ENCODE measurements around the gene AGAP1.

AGAP1 gene

DNA sequence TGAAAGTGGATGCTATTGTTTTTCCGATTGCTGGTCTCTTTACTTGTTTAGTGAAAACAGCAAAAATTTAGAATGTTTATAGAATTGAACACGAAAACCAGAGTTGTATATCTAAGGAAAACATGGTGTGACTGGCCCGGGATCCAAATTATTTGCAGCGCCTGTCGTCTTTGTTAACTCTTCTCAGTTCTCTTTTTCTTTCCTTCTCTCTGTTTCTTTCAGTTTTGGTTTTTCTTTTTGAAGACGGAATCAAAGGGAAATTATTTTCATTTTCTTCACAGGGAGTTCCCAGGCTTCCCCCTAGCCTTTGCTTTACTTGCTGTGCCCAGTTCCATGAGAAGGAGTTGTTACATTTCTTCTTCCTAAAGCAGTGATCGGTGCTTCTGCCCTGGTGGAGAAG is 76.0 kb downstream of the AGAP1 start:
- DNase-seq (ENCODE audit: low read depth in 2 of 2): no peak

DNA sequence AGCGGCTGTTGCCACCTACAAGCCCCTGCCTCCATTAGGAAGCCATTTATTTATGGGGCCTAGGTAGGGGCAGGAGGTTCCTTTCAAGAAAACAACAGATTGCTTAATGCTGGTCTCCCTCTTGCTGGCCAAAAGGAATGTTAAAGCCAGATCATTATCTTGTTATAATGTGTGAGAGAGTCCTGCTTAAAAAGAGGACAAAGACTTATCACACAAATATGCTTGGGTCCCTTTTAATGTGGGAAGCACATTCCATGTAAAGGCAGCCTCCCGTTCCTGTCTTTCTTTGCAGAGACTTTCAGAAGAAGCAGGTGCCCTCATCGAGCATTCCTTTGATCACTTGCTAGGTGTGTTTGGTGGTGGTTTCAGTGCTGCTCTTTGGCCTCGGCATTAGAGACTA is 76.4 kb downstream of the AGAP1 start:
- no peak for DNase-seq (ENCODE audit: low read depth in 2 of 2)

DNA sequence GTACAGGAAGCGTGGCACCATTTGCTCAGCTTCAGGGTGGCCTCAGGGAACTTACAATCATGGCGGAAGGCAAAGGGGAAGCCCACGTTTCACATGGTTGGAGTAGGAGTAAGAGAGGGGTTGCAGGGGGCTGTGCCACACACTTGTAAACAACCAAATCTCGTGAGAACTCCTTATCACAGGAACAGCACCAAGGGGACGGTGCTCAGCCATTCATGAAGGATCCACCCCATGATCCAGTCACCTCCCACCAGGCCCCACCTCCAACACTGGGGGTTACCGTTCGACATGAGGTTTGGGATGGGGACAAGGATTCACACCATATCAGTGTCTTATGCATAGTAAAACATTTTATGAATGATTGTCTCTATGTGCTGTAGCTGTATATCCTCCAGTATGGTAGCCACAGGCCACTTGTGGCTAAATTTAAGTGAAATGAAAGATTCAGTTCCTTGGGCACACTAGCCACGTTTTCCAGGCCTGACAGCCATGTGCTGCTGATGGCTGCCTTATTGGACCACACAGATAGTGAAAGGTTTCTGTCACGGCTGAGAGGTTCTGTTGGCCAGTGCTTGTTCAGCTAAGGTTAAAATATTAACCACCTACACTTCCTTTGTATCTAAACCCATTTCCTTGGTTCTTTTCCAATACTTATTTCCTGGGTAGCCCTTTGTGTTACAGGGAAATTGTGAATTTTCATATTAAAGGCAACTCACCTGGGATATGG is 77.3 kb downstream of the AGAP1 start:
- no peak for DNase-seq (ENCODE audit: low read depth in 2 of 2)

DNA sequence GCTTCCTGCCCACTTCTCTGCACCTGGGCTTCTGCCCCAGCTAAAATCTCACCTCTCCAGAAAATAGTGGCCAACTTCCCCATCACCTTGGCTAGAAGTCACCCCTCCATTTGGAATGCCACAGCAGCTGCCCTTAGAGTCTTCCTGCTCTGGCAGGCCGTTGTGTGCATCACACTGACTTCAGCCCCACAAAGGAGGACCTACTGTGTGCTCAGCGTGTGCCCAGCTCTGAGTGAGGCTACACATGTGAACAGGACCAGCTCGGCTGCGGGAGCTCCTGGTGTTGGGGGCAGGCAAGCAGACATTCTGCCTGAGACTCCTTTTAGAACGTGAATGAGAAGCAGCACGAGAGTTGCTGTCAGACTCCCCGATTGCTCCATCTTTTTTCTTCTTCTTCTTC is 78.7 kb downstream of the AGAP1 start:
- no peak for DNase-seq (ENCODE audit: low read depth in 2 of 2)

DNA sequence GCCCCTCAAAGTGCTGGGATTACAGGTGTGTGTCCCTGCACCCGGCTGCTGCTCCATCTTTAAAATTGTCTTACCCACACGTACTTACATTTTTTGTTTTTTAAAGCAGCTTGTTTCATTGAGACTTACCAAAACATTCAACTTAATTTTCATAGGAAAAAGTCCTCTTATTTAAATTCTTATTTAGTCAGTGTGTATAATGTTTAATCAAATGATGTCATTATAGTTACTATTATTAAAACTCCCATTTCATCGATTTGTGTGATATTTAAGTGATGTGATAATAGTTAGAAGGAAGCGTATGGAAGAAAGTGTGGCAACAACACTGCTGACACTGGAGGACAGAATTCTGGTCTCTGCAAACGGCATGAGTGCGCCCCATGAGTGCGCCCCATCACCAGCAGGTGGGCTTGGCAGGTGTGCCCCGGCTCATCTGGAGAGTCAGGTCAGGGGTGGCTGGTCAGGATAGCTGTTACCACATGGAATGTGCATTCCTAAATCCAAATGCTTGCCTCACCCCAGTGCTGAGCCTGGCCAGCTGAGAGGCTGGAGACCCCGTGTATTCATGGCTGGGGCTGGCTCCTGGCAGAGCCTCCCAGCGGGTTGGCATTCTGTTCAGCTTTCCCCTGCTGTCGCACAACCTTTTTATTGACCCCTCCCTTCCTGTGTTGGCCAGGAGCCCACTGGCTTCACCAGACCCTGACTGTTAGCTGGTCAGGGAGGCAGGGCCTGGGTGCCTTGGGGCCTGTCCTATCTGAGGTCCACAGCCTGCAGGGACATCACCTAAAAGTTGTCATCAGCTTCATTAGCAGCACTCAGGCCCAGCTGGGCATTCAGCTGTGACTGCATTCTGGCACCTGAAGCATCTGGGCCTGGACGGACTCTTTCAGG is 79.7 kb downstream of the AGAP1 start:
- DNase-seq (ENCODE audit: low read depth in 2 of 2): no peak

DNA sequence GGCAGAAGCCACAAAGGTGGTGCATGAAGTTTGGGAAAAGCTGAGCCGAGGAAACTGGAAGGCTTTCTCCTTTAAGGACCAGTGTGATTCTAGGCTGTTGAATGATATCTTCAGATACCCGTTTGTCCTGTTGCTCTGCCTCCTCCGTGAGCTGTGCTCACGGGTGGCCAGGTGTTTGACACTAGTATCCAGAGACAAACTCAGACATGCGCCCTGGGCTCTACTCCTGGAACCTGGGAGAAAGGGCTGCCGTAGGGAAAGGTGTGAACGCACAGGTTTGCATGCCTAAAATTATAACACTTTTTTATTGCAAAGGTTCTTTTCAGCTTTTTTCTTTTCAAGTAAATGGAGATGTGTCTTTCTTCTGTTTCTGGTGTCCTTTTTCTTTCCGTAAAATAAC is 81.6 kb downstream of the AGAP1 start:
- DNase-seq (ENCODE audit: low read depth in 2 of 2): no peak

DNA sequence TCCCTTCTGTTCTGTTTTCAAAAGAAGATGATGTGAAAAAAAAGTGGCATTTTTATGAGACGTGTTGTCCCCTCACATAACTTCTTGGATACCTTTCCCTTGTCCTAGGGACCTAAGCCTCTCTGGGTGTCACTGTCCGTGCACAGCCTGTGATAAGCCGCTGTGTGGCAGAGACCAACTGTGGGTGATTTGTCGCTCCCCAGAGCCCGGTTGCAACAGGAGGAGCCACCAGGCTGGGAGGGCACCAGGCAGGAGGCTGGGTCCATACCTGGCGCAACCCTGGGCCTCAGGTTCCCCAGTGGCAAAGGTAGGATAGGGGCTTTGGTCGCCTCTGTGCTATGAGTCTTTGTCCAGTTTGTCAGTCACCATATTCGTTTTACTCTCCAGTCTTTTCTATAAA is 82.1 kb downstream of the AGAP1 start:
- no peak for DNase-seq (ENCODE audit: low read depth in 2 of 2)

DNA sequence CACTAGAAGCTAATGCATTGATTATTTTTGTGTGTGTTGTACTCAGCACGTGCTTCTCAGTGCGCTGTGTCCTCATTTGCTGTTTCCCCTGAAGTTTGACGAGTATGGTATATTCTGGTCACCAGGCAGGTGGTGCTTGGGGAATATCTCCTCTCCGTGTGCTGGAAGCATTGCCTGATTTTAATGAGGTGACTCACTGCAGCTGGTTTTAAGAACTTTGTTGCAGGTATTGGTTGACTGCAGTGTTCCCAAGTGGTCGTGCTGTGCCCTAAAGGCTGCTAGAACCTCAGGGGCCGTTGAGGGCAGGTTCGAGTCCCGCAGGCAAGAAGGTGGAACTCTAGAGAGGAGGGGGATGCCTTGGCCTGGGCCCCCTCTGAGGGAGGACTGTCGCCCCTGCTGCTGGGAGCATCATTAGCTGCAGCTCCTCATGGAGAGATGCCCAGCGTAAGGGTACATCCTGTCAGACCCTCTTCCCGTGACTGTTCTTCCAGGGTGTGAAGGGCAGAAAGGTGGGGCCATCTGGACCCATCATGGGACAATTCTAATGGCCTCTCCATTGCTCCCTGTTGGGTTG is 82.6 kb downstream of the AGAP1 start:
- DNase-seq (ENCODE audit: low read depth in 2 of 2): no peak

DNA sequence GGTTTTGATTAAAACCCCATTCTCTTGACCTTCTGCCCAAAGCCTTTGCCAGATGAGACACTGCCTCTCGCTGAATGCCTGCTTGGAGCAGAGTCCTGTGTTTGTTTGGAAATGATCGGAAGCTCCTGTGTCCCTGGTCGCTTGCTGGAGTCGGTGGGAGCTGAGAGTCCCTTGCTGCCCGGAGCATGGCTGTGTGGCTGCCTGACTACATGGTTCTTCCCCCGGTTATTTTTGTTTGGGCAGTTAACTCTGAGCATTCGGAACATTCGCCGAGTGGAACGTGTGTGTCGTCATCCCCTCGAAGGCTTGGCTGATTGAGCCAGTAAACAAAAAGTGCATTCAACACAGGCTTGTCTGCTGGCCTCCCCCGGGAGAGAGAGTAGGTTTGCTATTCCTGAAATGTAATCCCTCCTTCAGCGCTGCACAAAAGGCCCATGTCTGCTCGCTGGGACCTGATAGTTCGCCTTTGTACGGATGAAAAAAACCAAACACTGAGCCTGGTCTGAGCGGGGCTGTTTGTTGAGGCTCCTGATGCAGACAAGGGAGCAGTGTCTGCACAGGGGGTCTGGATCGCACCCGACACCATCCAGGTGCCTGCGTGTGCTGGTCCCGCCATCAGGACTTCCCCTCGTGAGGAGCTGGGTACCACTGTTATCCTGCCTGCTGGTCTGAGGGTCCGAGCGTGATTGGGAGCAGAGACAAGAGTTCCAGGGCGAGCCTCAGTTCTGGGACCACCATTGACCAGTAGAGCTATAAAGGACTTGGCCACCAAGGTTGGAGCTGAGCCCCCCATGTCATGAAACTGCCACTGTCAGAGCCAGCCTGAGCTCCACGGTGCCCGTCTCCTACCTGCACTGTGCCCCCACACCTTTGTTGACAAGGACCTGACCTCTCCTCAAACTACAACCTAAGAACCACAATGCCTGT is 83.8 kb downstream of the AGAP1 start:
- no peak for DNase-seq (ENCODE audit: low read depth in 2 of 2)

DNA sequence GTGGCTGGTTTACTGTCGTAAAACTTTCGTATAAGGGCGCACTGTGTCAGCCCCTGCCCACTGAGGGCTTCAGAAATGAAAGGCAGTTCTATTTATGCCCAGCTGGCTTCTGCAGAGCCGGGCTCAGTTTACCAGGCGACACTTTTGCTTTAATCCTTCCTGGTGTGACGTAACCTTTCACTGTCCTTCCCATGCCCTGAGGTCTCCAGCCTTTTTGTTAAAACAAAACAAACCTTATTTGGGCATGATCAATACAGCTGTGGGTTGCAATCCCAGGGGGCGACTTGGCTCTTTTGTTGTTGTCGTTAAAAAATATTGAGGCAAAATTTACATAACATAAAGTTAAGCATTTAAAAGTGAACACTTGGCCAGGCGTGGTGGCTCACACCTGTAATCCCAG is 85.3 kb downstream of the AGAP1 start:
- no peak for DNase-seq (ENCODE audit: low read depth in 2 of 2)

DNA sequence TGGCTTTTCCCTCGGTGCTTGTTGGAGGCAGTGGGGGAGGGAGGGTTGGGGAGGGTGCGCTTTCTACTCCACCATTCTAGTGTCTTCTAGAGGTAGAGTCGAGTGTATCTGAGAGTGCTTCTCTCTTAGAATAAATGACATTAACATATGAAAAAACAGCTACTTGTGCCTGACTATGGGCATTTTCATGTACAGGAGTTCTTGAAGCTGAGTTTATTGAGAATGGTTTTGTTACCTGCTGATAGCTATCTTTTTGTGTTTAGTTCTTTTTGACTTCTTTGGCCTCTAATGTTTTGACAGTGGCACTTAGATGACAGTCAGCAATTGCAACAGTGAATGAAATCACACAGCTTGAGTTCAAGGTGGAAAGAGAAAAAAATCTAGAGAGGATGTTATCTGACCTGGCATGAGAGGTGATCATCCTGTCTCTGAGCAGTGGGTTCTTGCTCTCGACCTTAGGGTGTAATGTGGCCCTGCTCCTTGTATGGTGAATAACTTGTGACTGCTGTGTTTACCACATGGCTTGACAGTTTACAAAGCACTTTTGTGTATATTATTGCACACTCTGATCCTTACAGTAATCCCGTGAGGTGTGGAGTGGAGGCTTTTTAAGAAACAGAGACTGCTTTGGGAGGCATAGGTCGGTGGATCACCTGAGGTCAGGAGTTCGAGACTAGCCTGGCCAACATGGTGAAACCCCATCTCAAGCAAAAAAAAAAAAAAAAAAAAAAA is 86.7 kb downstream of the AGAP1 start:
- no peak for DNase-seq (ENCODE audit: low read depth in 2 of 2)

DNA sequence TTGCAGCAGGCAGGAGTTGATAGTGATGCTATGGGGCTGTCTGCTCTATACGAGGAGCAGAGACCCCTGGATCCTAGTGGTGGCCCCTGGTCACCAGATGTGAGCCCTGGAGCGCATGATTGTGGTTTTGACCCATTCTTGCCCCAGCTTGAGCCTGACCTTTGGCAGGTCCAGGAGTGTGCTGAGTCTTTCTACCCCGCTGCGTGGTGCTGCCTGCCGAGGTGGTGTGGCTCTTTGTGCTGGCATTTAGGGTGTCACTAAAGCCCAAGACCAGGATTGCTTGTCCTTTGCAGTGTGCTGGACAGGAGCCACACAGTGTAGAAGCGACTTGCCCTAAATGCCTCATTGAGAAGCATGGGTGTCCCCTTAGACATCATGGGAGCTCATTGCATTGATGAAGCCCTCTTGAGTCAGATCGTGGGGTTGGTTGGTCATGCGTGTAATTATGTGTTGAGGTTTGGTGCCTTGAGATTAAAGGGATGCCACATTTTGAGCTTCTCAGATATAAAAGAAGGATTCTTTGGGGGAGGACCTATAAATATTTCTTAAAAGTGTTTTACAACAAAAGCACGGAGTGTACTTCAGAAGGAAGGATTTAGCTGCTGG is 88.3 kb downstream of the AGAP1 start:
- no peak for DNase-seq (ENCODE audit: low read depth in 2 of 2)

DNA sequence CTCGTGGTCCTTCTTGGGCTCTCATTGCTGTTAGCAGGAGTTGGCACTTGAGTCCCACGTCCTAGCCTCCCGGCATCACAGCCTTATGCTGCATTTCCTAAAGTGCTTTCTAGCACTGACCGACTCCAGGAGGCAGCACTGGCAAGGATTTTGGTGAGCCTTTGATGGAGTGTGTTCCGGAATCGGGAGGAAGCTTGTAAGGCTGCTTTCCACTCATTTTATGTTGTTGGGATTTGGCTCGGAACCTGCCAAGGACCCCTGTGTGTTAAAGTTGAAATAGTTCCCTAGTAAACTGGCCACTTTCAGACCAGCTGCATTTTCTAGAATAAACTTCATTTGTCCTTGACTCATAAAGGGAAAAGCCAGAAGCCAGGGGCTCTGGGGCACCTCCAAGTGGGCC is 88.9 kb downstream of the AGAP1 start:
- no peak for DNase-seq (ENCODE audit: low read depth in 2 of 2)

DNA sequence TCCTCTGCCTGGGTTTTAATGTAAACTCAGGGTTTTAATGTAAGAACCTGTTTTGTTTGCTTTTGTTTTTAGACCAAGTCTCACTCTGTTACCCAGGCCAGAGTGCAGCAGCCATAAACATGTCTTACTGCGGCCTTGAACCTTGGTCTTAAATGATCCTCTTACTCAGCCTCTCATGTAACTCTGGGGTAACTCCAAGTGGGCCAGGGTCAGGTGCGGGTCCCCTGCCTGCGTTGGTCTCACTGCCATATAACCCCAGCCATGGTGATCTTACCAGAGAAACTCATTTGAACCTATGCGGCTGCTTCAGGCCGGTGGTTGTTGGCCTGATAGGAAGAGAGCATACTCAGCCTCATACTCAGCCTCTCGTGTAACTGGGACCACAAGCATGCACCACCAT is 89.3 kb downstream of the AGAP1 start:
- DNase-seq (ENCODE audit: low read depth in 2 of 2): no peak

DNA sequence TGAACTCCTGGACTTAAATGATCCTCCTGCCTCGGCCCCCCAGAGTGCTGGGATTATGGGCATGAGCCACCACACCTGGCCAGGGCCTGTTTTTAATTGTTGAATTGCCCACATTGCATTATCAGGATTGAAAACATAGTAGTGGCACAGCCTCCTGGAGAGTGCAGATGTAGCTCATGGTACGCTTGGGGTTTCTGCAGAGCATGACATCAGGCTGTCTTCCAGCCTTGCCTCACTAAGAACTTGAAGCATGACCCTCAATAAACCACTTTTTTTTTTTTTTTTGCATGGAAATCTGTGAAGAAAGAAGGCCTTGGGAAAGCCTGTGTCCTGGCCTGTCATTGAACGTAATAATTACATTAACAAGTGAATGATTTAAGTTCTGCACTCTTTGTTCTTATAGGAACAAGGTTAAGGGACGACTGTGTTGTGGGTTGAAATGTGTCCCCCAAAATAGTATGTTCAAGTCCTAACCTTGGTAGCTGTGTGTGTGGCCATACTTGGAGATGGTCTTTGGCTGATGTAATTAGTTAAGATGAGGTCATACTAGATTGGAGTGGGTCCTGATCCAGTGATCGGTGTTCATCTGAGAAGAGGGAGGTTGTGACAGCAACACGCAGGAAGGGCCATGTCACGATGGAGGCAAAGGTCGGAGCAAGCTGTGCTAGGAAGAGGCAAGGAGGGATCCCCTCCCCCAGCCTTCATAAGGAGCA is 90.2 kb downstream of the AGAP1 start:
- DNase-seq (ENCODE audit: low read depth in 2 of 2): no peak

DNA sequence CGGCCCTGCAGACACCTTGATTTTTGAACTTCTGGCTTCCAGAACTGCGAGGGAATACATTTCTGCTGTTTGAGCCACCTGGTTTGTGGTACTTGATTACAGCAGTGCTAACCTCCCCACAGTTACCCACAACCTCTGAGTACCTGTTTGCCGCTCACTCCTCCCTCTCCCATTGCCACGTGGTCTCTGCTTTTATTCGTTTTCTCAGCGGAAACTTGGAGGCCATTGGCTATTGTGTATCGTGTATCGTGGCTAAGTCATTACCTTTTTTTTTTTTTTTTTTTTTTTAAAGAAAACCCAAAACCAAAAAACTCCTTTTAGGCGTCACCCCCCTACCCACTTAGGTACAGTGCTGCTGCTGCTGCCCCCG is 90.8 kb downstream of the AGAP1 start:
- DNase-seq (ENCODE audit: low read depth in 2 of 2): no peak

DNA sequence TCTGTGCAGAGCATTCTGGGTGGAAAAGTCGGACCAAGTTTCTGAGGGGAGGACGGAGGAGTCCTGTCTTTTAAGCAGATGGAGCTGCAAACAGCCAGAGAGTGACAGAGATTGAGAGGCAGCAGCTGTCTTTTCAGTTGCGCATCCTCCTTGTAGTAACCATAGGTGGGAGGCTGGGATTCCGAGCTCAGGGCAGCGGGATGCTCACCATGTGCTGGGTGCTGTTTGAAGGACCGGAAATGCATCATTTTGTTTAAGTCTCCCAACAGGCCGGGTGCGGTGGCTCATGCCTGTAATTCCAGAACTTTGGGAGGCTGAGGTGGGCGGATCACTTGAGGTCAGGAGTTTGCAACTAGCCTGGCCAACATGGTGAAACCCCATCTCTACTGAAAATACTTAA is 93.4 kb downstream of the AGAP1 start:
- DNase-seq (ENCODE audit: low read depth in 2 of 2): no peak

DNA sequence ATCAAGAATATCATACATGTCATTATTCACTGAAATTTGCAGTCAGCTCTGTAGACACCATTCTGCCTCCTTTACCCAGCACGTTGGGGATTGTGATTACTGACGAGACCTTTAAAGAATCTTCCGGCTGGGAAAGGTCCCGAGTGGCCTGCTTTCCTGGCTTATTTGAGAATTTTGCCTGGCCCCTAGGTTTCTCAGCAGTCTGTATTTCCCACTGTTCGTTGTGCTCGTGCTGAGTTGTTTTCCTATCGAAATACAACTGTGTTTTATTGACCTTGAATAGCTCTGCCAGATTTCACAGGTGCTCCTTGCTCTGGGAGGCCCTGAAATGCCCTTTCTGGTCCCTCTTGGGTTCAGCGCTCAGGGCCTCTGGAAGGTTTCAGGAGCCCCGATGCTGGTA is 94.9 kb downstream of the AGAP1 start:
- no peak for DNase-seq (ENCODE audit: low read depth in 2 of 2)

DNA sequence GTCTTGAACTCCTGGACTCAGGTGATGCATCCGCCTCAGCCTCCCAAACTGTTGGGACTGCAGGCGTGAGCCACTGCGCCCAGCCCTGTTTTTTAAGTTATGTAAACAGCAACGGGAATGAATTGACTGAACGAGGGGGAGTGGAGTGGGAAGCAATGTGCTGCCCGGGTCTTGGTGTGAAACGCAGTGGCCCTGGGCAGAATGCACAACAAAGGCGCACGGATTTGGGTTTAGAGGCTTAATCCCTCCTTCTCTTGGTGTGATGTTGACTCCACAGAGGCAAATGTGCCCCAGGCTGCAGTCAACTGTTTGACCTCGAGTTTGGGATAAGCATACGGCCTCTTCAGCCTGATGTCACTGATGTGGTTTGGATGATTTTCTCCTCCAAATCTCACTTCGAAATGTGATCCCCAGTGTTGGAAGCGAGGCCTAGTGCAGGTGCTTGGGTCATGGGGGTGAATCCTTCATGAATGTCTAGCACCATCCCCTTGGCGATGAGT is 97.4 kb downstream of the AGAP1 start:
- DNase-seq (ENCODE audit: low read depth in 2 of 2): no peak

DNA sequence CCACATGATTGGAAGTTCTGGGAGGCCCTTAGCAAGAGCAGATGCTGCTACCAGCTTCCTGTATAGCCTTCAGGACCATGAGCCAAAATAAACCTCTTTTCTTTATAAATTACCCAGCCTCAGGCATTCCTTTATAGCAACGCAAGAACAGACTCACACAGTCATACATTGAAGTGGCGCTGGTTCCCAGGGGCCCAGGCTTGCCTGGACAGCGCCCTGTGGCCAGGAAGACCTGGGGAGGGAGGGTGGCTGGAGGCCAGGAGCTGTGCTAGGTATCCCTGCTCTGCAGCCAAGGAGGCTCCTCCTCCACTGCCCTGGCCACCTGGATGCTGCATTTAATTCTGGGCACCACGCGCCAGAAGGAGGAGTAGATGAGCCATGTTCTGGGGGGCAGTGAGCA is 98.1 kb downstream of the AGAP1 start:
- no peak for DNase-seq (ENCODE audit: low read depth in 2 of 2)
